Epithelial cell of esophagus (primary cell): ENCODE results near the gene ZNF470.

ENCODE experiments used
- DNase-seq: peaks from one replicate; pipeline ENCODE4 v3.0.0; 2010; ENCODE audit warnings: low read depth
- H3K4me3 ChIP-seq: 2 replicates; pipeline ENCODE4 v1.5.1; 2011; ENCODE audit warnings: mild to moderate bottlenecking, low read length, control low read depth
- TF ChIP-seq, protein P1 (sequence below): IDR thresholded peaks from 2 replicates; pipeline ENCODE4 v1.5.1; 2011; ENCODE audit warnings: low read depth, mild to moderate bottlenecking, low read length, control low read depth, inconsistent platforms; ENCODE audit not compliant: insufficient read depth; ENCODE audit errors: missing control alignments

ZNF470 gene

GRCh38 chr19:56547535-56547934 lies 19.7 kb upstream of the ZNF470 start:
- no peak overlapping the region for H3K4me3 ChIP-seq

DNA sequence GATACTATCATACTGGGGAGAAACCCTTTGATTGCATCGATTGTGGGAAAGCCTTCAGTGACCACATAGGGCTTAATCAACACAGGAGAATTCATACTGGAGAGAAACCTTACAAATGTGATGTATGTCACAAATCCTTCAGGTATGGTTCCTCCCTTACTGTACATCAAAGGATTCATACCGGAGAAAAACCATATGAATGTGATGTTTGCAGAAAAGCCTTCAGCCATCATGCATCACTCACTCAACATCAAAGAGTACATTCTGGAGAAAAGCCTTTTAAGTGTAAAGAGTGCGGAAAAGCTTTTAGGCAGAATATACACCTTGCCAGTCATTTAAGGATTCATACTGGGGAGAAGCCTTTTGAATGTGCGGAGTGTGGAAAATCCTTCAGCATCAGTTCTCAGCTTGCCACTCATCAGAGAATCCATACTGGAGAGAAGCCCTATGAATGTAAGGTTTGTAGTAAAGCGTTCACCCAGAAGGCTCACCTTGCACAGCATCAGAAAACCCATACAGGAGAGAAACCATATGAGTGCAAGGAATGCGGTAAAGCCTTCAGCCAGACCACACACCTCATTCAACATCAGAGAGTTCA lies 12.9 kb upstream of the ZNF470 start:
- DNase-seq, result no peak
- no peak overlapping the region for H3K4me3 ChIP-seq
- TF ChIP-seq, protein P1, sequence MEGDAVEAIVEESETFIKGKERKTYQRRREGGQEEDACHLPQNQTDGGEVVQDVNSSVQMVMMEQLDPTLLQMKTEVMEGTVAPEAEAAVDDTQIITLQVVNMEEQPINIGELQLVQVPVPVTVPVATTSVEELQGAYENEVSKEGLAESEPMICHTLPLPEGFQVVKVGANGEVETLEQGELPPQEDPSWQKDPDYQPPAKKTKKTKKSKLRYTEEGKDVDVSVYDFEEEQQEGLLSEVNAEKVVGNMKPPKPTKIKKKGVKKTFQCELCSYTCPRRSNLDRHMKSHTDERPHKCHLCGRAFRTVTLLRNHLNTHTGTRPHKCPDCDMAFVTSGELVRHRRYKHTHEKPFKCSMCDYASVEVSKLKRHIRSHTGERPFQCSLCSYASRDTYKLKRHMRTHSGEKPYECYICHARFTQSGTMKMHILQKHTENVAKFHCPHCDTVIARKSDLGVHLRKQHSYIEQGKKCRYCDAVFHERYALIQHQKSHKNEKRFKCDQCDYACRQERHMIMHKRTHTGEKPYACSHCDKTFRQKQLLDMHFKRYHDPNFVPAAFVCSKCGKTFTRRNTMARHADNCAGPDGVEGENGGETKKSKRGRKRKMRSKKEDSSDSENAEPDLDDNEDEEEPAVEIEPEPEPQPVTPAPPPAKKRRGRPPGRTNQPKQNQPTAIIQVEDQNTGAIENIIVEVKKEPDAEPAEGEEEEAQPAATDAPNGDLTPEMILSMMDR, result no peak

More at GRCh38 chr19:56547535-56547934, 19.7 kb upstream of the ZNF470 start:
- no peak for DNase-seq
- TF ChIP-seq, protein P1, result no peak

DNA sequence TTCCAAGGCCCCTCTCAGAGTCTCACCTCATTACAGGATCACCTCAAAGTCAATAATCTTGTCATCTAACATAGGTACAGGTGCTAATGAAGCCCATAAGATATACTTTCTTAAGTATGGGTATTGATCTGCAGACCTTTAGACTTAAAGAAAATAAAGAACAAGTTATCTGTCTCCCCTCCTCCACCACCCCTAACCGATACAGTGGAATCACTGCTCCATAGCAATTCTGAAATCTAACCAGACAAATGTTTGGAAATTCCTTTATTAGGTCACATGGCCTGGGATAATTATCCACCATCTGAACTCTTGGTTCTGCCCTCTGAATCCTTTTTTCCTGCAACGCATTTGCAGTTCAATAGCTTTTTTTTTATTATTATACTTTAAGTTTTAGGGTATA lies 4.5 kb upstream of the ZNF470 start:
- no peak overlapping the region for H3K4me3 ChIP-seq
- TF ChIP-seq, protein P1, result no peak
- DNase-seq, result no peak

- DNase-seq, result peak; percentile 46
- TF ChIP-seq, protein P1, result no peak
- peak overlapping the region; percentile 99 for H3K4me3 ChIP-seq
Observed at GRCh38 chr19:56566904-56567273, 379 bp upstream of the ZNF470 start.

DNA sequence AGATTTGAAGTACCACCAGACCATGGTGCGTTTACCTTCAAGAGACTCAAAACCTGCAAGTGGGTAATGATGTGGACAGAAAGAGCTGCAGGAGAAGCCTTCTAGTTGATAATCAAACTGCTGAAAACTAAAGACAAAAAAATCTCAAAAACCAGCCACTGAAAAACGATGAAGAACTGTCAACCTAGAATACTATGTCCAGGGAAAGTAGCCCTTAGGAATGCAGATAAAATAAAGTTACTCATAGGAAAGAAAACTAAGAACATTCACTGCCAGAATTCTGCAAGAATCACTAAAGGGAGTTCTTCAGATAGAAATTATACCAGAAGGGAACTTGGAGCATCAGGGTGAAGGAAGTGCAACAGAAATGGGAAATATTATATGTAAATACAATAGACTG lies 5.3 kb downstream of the ZNF470 start:
- TF ChIP-seq, protein P1, result no peak
- H3K4me3 ChIP-seq, result no peak overlapping the region
- DNase-seq, result no peak

- TF ChIP-seq, protein P1, result no peak
- no peak for DNase-seq
- no peak overlapping the region for H3K4me3 ChIP-seq
Observed at GRCh38 chr19:56573914-56574313, 6.6 kb downstream of the ZNF470 start.

- no peak overlapping the region for H3K4me3 ChIP-seq
- DNase-seq, result no peak
- TF ChIP-seq, protein P1, result no peak
Observed at GRCh38 chr19:56577719-56578602, 10.7 kb downstream of the ZNF470 start.
